ENCODE results near the gene MSMB. TPM values are rescaled to one million over a fixed set of nuclear protein-coding genes. Genes with fewer than 3 reads are reported as not detected.
"Not testable (repeated sequence)": the region's sequence is repeated elsewhere in the genome, so short reads cannot be mapped to it uniquely, and the experiment has no call there.

MSMB gene
- not detected for polyA plus RNA-seq (2012; ENCODE audit: missing spikeins)

- TF ChIP-seq TAF1 (IDR thresholded peaks at IDR 0.05; ENCODE audit: borderline replicate concordance, low read depth, low read length) (no peak), POLR2AphosphoS5 (IDR thresholded peaks at IDR 0.05; ENCODE audit: low read depth, low read length) (no peak), POLR2A (IDR thresholded peaks at IDR 0.05; ENCODE audit: low read depth, low read length) (no peak)
- no peak for DNase-seq (ENCODE audit: insufficient read length)
- no peak for FAIRE-seq
Observed at GRCh38 chr10:46046261-46046660, at the start of gene MSMB. Gene MSMB, minus strand, starts transcription at chr10:46046269. Its CDS starts 32 bp downstream, at chr10:46046237.

DNA sequence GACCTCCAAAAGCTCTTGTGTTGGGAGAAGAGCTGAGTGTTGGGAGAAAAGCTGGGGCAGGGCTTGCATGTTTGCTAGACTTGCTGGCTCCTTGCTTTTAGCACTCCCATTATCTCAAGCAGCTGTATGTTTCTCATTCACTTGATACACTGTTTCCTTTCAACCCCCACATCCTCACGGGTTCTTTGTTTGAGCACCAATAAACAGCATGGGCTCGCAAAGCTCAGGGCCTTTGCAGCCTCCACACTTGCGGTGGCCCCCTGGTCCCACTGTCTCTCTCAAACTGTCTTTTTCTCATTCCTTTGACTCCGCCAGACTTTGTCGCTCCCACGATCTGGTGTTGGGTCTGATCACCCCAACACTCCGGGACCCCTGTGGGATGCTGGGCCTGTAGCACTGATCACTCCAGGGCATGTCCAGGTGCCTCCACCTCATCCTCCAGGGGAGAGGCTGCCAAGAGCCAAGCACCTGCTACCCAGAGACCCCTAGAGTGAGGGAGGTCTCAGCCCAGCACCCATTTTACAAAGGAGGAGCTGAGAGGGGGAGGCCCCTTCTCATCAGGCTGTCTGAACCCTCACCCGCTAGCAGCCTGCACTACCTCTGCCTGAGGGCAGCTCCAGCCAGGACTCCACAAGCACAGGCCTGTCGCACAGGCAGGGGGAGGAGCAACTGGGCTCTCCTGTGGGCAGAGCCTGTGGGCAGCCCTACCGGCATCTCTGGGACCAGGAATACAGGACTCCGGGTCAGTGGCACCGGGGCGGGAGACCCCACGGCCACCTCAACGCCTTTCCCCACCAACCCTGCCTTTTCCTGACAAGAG lies 49.1 kb upstream of the MSMB start:
- FAIRE-seq, result no peak
- no peak for TF ChIP-seq TAF1 (IDR thresholded peaks at IDR 0.05; ENCODE audit: borderline replicate concordance, low read depth, low read length)
- no peak for TF ChIP-seq POLR2AphosphoS5 (IDR thresholded peaks at IDR 0.05; ENCODE audit: low read depth, low read length)
- no peak for TF ChIP-seq POLR2A (IDR thresholded peaks at IDR 0.05; ENCODE audit: low read depth, low read length)
- DNase-seq (ENCODE audit: insufficient read length), result no peak

GRCh38 chr10:46094197-46094500 lies 48.1 kb upstream of the MSMB start:
- FAIRE-seq (no peak), DNase-seq (ENCODE audit: insufficient read length) (no peak)
- TF ChIP-seq TAF1 (IDR thresholded peaks at IDR 0.05; ENCODE audit: borderline replicate concordance, low read depth, low read length) (no peak), POLR2A (IDR thresholded peaks at IDR 0.05; ENCODE audit: low read depth, low read length) (no peak), POLR2AphosphoS5 (IDR thresholded peaks at IDR 0.05; ENCODE audit: low read depth, low read length) (no peak)

DNA sequence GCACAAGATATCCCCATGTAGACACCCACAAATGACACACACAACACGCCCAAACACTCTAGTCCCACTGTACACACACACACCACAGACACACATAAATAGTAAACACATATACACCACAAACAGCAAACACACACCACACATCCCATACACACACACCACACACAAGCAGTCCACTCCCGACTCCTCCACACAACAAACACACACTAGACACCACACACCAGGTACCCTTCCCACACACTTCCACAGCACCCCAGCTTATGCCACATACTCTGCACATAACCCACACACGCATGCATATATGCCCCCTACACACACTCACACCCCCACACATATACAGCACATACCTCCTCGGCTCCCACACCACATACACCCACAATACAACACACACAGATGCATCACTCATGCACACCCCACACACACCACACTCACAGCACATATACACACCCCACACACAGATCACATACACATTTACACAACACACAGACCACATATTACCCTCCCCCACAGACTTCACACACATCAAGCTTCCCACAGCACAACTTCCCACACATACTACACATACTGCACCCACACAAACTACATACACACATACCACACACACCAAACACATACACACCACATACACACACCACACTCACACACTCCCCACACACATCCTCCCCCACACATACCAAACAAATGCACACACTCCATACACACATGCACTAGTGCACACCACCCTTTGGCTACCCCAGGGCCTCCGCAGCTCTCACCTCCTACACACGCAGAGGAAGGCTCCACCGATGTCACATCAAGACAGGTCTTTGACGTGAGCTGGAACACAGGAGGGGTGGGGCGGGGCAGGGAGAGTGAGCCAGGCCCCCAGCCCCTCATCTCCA lies 47.5 kb upstream of the MSMB start:
- DNase-seq (ENCODE audit: insufficient read length); FAIRE-seq: not testable (repeated sequence)

GRCh38 chr10:46092524-46093081 lies 46.5 kb upstream of the MSMB start:
- TF ChIP-seq POLR2AphosphoS5 (IDR thresholded peaks at IDR 0.05; ENCODE audit: low read depth, low read length) (no peak), POLR2A (IDR thresholded peaks at IDR 0.05; ENCODE audit: low read depth, low read length) (no peak), TAF1 (IDR thresholded peaks at IDR 0.05; ENCODE audit: borderline replicate concordance, low read depth, low read length) (no peak)
- DNase-seq (ENCODE audit: insufficient read length) (no peak), FAIRE-seq (no peak)

- no peak for TF ChIP-seq TAF1 (IDR thresholded peaks at IDR 0.05; ENCODE audit: borderline replicate concordance, low read depth, low read length)
- no peak for TF ChIP-seq POLR2A (IDR thresholded peaks at IDR 0.05; ENCODE audit: low read depth, low read length)
- no peak for TF ChIP-seq POLR2AphosphoS5 (IDR thresholded peaks at IDR 0.05; ENCODE audit: low read depth, low read length)
- no peak for DNase-seq (ENCODE audit: insufficient read length)
- FAIRE-seq, result no peak
Observed at GRCh38 chr10:46091828-46092523, 45.9 kb upstream of the MSMB start.

- no peak for FAIRE-seq
- no peak for DNase-seq (ENCODE audit: insufficient read length)
- no peak for TF ChIP-seq TAF1 (IDR thresholded peaks at IDR 0.05; ENCODE audit: borderline replicate concordance, low read depth, low read length)
- TF ChIP-seq POLR2AphosphoS5 (IDR thresholded peaks at IDR 0.05; ENCODE audit: low read depth, low read length), result no peak
- no peak for TF ChIP-seq POLR2A (IDR thresholded peaks at IDR 0.05; ENCODE audit: low read depth, low read length)
Observed at GRCh38 chr10:46091080-46091827, 45.2 kb upstream of the MSMB start.

GRCh38 chr10:46090258-46090812 lies 44.3 kb upstream of the MSMB start:
- FAIRE-seq, result no peak
- TF ChIP-seq POLR2AphosphoS5 (IDR thresholded peaks at IDR 0.05; ENCODE audit: low read depth, low read length) (no peak), TAF1 (IDR thresholded peaks at IDR 0.05; ENCODE audit: borderline replicate concordance, low read depth, low read length) (no peak), POLR2A (IDR thresholded peaks at IDR 0.05; ENCODE audit: low read depth, low read length) (no peak)
- no peak for DNase-seq (ENCODE audit: insufficient read length)

GRCh38 chr10:46087381-46087780 lies 41.3 kb upstream of the MSMB start:
- not testable (repeated sequence) for FAIRE-seq; DNase-seq (ENCODE audit: insufficient read length)

GRCh38 chr10:46084321-46085165 lies 38.5 kb upstream of the MSMB start:
- FAIRE-seq (no peak), DNase-seq (ENCODE audit: insufficient read length) (no peak)
- no peak for TF ChIP-seq TAF1 (IDR thresholded peaks at IDR 0.05; ENCODE audit: borderline replicate concordance, low read depth, low read length)
- no peak for TF ChIP-seq POLR2A (IDR thresholded peaks at IDR 0.05; ENCODE audit: low read depth, low read length)
- TF ChIP-seq POLR2AphosphoS5 (IDR thresholded peaks at IDR 0.05; ENCODE audit: low read depth, low read length), result no peak

Measured in GM12892 (cell line).